Mammary epithelial cell (primary cell): ENCODE results near the gene TOLLIP.

Source experiments
- CTCF ChIP-seq, 2 donors: IDR thresholded peaks in 1 of 2; conservative IDR thresholded peaks in 1 of 2; 2 replicates each; pipeline ENCODE4 v1.5.1; 2011 to 2012; ENCODE audit warnings: inconsistent platforms in 2 of 2, low read length in 2 of 2, mild to moderate bottlenecking in 2 of 2, control low read depth in 1 of 2, low read depth in 1 of 2; ENCODE audit not compliant: insufficient read depth in 1 of 2; ENCODE audit errors: extremely low read depth in 1 of 2
- EZH2 ChIP-seq: IDR thresholded peaks from 2 replicates; pipeline ENCODE4 v1.6.1; 2012; ENCODE audit warnings: low read length, inconsistent platforms, borderline replicate concordance

- TF ChIP-seq EZH2 (no peak), CTCF (conservative IDR thresholded peaks at IDR 0.05 in 1 of 2, IDR thresholded peaks at IDR 0.05 in 1 of 2; ENCODE audit: extremely low read depth in 1 of 2, insufficient read depth in 1 of 2, low read depth in 1 of 2, low read length in 2 of 2) (no peak)
Measured at GRCh38 chr11:1323774-1324173, 14.3 kb upstream of the TOLLIP start.
